MG63 (cell line): Measurements from ENCODE around the gene ROR2. TPM values are rescaled to one million over a fixed set of nuclear protein-coding genes. Genes with fewer than 3 reads are reported as not detected.
"Not testable (repeated sequence)": the region's sequence is repeated elsewhere in the genome, so short reads cannot be mapped to it uniquely, and the experiment has no call there.

Source experiments
- DNase-seq: peaks from one replicate; pipeline ENCODE4 v3.0.0-alpha.2; 2020
- H3K27me3 ChIP-seq: fragments of 250-450 bp; sonication (Bioruptor Pico); 2 replicates; pipeline ENCODE4 v1.5.1; 2020; ENCODE audit warnings: mild to moderate bottlenecking, moderate library complexity
- H3K36me3 ChIP-seq: fragments of 250-450 bp; sonication (Bioruptor Pico); 2 replicates; pipeline ENCODE4 v1.5.1; 2020; ENCODE audit warnings: mild to moderate bottlenecking, moderate library complexity
- H3K4me3 ChIP-seq: fragments of 250-450 bp; sonication (Bioruptor Pico); 2 replicates; pipeline ENCODE4 v1.5.1; 2020; ENCODE audit warnings: mild to moderate bottlenecking, moderate library complexity
- H3K9me3 ChIP-seq: fragments of 250-450 bp; sonication (Bioruptor Pico); 2 replicates; pipeline ENCODE4 v1.5.1; 2020; ENCODE audit warnings: mild to moderate bottlenecking, moderate library complexity
- total RNA-seq: library from RNA; depleted of rRNA; stranded (reverse); fragments of >200 nt; shearing (Covaris generic); gene quantifications from 2 replicates; pipeline ENCODE4 v1.2.3, GENCODE V29; 2014; ENCODE audit warnings: low replicate concordance

The ROR2 gene
- total RNA-seq, 1 experiment from 2014 or later = 0.20 TPM

DNA sequence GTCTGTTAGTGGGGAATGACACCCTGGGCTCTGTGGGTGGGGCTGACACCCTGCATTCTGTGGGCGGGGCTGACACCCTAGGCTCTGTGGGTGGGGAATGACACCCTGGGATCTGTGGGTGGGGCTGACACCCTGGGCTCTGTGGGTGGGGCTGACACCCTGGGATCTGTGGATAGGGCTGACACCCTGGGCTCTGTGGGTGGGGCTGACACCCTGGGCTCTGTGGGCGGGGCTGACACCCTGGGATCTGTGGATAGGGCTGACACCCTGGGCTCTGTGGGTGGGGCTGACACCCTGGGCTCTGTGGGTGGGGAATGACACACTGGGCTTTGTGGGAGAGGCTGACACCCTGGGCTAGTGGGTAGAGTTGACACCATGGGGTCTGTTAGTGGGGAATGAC lies 152.5 kb downstream of the ROR2 start:
- H3K36me3 ChIP-seq, H3K9me3 ChIP-seq, H3K4me3 ChIP-seq, H3K27me3 ChIP-seq, DNase-seq: not testable (repeated sequence)

DNA sequence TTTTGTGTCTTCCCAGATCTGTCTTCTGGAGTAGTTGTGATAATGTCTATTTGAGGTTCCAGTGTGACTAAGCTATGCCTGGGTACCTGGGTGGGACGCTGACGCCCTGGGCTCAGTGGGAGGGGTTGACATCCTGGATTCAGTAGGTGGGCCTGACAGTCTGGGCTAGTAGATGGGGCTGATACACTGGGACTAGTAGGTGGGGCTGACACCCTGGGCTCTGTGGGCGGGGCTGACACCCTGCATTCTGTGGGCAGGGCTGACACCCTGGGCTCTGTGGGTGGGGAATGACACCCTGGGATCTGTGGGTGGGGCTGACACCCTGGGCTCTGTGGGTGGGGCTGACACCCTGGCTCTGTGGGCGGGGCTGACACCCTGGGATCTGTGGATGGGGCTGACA lies 153.5 kb downstream of the ROR2 start:
- peak; percentile 39 for DNase-seq
- H3K36me3 ChIP-seq, H3K9me3 ChIP-seq, H3K4me3 ChIP-seq, H3K27me3 ChIP-seq: not testable (repeated sequence)

GRCh38 chr9:91795598-91796241 lies 154.3 kb downstream of the ROR2 start:
- Histone ChIP-seq H3K36me3 (no peaks in the 10 kb centered on the region), H3K4me3 (no peak overlapping the region), H3K9me3 (no peaks in the 10 kb centered on the region), H3K27me3 (no peaks in the 10 kb centered on the region)
- DNase-seq = peak; percentile 61

GRCh38 chr9:91793371-91793770 lies 156.7 kb downstream of the ROR2 start:
- not testable (repeated sequence) for H3K4me3 ChIP-seq, DNase-seq, H3K9me3 ChIP-seq, H3K36me3 ChIP-seq, H3K27me3 ChIP-seq

GRCh38 chr9:91790917-91791316 lies 159.1 kb downstream of the ROR2 start:
- Histone ChIP-seq H3K27me3 (no peaks in the 10 kb centered on the region), H3K4me3 (no peak overlapping the region), H3K36me3 (no peaks in the 10 kb centered on the region), H3K9me3 (no peaks in the 10 kb centered on the region)
- DNase-seq = no peak

GRCh38 chr9:91789941-91790340 lies 160.1 kb downstream of the ROR2 start:
- no peak for DNase-seq
- no peaks in the 10 kb centered on the region for H3K9me3 ChIP-seq
- no peak overlapping the region for H3K4me3 ChIP-seq
- H3K36me3 ChIP-seq = no peaks in the 10 kb centered on the region
- H3K27me3 ChIP-seq = no peaks in the 10 kb centered on the region

- no peak overlapping the region for H3K4me3 ChIP-seq
- H3K9me3 ChIP-seq = no peaks in the 10 kb centered on the region
- H3K27me3 ChIP-seq = no peaks in the 10 kb centered on the region
- DNase-seq = no peak
- H3K36me3 ChIP-seq = no peaks in the 10 kb centered on the region
Measured at GRCh38 chr9:91787931-91788330, 162.1 kb downstream of the ROR2 start.

- no peak for DNase-seq
- no peaks in the 10 kb centered on the region for H3K9me3 ChIP-seq
- no peaks in the 10 kb centered on the region for H3K36me3 ChIP-seq
Measured at GRCh38 chr9:91786132-91786896, 163.7 kb downstream of the ROR2 start.

DNA sequence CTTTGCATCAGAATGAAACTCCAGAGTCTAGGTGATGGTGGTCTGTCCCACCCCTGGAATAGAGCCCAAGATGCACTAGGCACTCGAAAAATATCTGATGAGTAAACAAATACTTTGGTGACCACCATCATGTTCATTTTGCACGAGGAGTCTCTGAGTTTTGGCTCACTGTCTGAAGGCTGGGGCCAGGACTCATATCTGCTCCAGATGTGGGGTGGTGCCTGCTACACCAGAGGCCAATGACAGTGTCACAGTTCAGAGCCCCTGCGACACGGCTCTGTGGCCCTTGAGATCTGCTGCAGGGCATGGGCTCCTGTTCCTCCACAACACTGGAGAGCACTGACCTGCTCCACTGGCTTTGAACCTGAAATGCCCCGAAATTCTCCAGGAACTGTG lies 164.6 kb downstream of the ROR2 start:
- DNase-seq = no peak
- no peaks in the 10 kb centered on the region for H3K36me3 ChIP-seq
- no peaks in the 10 kb centered on the region for H3K9me3 ChIP-seq
- no peaks in the 10 kb centered on the region for H3K27me3 ChIP-seq
- H3K4me3 ChIP-seq = no peak overlapping the region

More at GRCh38 chr9:91786132-91786896, 163.7 kb downstream of the ROR2 start:
- no peaks in the 10 kb centered on the region for H3K27me3 ChIP-seq
- no peak overlapping the region for H3K4me3 ChIP-seq

- DNase-seq = no peak
- Histone ChIP-seq H3K4me3 (no peak overlapping the region), H3K9me3 (no peaks in the 10 kb centered on the region), H3K27me3 (no peaks in the 10 kb centered on the region), H3K36me3 (no peaks in the 10 kb centered on the region)
Measured at GRCh38 chr9:91784673-91785446, 165.2 kb downstream of the ROR2 start.

GRCh38 chr9:91783876-91784672 lies 166.0 kb downstream of the ROR2 start:
- DNase-seq = no peak
- no peaks in the 10 kb centered on the region for H3K36me3 ChIP-seq
- no peak overlapping the region for H3K4me3 ChIP-seq
- H3K27me3 ChIP-seq = no peaks in the 10 kb centered on the region
- H3K9me3 ChIP-seq = no peaks in the 10 kb centered on the region

DNA sequence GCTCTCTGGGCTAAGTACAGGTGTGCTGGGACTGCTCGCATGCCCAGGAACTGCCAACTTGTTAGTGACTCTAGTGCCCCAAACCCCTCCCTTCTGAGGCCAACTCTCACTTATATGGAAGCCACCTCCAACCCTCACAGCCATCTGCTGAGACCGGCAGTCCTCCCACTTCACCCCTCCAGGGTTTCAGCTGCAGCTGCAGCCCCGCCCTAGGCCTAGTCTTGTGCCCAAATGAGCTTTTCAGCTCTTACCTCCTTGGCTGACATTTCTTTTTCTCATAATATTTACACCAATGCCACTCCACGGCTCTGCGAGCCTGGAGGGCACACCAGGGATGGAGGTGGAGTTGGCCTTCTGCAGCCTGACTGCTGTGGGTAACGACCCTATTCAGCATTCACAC lies 166.6 kb downstream of the ROR2 start:
- Histone ChIP-seq H3K9me3 (no peaks in the 10 kb centered on the region), H3K4me3 (no peak overlapping the region), H3K27me3 (no peaks in the 10 kb centered on the region), H3K36me3 (no peaks in the 10 kb centered on the region)
- DNase-seq = no peak

- Histone ChIP-seq H3K27me3 (no peaks in the 10 kb centered on the region), H3K4me3 (no peak overlapping the region), H3K36me3 (no peaks in the 10 kb centered on the region), H3K9me3 (no peaks in the 10 kb centered on the region)
- DNase-seq = no peak
Measured at GRCh38 chr9:91782708-91783214, 167.3 kb downstream of the ROR2 start.

- no peak for DNase-seq
- H3K4me3 ChIP-seq = no peak overlapping the region
- H3K27me3 ChIP-seq = no peaks in the 10 kb centered on the region
- no peaks in the 10 kb centered on the region for H3K36me3 ChIP-seq
- H3K9me3 ChIP-seq = no peaks in the 10 kb centered on the region
Measured at GRCh38 chr9:91781906-91782305, 168.1 kb downstream of the ROR2 start.

DNA sequence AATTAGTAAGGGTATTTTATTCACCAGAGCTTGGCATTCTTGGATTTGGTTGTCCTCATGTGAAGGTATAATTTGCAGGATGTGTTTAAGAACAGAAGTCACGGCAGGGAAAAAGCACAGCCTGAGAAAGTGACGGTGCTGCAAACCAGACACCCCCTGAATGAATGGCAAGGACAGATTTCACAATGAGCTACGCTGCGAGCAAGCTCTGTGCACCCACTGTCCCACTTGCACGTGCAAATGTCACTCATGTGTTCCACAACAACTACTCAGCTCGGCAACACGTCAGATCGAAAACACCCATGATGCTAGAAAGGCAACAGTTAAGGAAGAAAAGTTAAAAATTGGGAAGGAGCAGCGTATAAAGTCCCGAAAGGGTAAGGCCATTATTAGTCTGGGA lies 168.9 kb downstream of the ROR2 start:
- Histone ChIP-seq H3K36me3 (no peaks in the 10 kb centered on the region), H3K4me3 (no peak overlapping the region), H3K27me3 (no peaks in the 10 kb centered on the region), H3K9me3 (no peaks in the 10 kb centered on the region)
- no peak for DNase-seq

DNA sequence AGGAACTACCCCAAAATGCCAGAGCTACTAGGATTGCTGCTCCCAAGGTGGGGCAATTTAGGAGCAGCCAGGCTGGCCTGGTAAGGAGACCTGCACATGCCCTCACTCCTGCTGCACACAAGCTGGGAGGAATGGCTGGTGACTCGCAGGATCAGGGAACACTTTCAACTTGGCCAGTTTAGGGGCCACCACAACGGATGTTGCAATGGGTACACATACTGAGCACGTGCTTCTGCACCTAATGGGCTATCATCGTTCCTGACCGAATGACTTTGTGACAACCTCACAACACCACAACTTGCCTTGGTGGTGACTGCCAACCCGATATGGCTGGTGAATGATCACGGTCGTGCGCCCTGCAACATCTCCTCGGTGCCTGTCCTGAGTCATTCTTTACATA lies 172.0 kb downstream of the ROR2 start:
- no peaks in the 10 kb centered on the region for H3K9me3 ChIP-seq

More for the DNA sequence above, 172.0 kb downstream of the ROR2 start:
- Histone ChIP-seq H3K4me3 (no peak overlapping the region), H3K27me3 (no peaks in the 10 kb centered on the region), H3K36me3 (no peaks in the 10 kb centered on the region)
- no peak for DNase-seq
